ENCODE measurements around the gene KCTD19.

KCTD19 gene

DNA sequence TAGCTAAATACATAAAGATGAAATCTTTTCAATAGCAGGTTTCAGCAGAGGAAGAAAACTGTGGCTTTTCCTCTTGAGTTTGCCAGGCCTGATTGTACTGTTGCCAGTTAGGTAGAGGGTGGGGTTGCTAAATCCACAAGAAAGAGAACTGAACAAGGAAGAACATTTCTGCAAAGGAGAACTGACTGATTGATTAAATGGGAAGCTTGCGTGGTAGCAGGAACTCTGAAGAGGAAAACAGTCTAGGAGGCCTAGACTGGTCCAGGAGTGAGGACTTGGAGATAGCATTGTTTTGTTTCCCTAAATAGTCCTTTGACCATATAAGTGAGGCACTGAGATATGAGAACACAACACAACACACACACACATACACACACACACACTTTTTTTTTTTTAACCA is 18.9 kb upstream of the KCTD19 start:
- no peaks in the 10 kb centered on the region for H3K9me3 ChIP-seq (ENCODE audit: control extremely low read depth in 1 of 5, control insufficient read depth in 4 of 5, insufficient read depth in 2 of 5, low read depth in 1 of 5, low read length in 4 of 5)
- H3K4me1 ChIP-seq (ENCODE audit: control extremely low read depth in 1 of 4, control insufficient read depth in 4 of 4, insufficient read depth in 4 of 4, low read length in 3 of 4) = no peaks in the 10 kb centered on the region
- no peak overlapping the region for H3K27ac ChIP-seq (ENCODE audit: insufficient read depth in 1 of 2, low read depth in 1 of 2, low read length in 2 of 2, poor library complexity in 1 of 2, severe bottlenecking in 2 of 2)
- POLR2A ChIA-PET = no interaction called here
- no peak overlapping the region for H3K4me3 ChIP-seq (ENCODE audit: control insufficient read depth in 1 of 7, extremely low read depth in 1 of 7, insufficient read depth in 4 of 7, low read depth in 2 of 7, low read length in 6 of 7)
- no peaks in the 10 kb centered on the region for H3K27me3 ChIP-seq (replicated peaks in 2 of 5; ENCODE audit: control insufficient read depth in 4 of 5, insufficient read depth in 5 of 5, low read length in 4 of 5)
- CTCF ChIA-PET = interaction anchor here (1.0 to 1.5 kb wide), 3 partner anchors 19 to 54 kb away, joined by 3 to 7 read pairs (median 3); partner anchors contain the start of genes KCTD19 and LRRC36
- 100% methylated on average over 1 of the region's 1 CpG for WGBS (ENCODE audit: insufficient coverage)
- no peaks in the 10 kb centered on the region for H3K36me3 ChIP-seq (ENCODE audit: control insufficient read depth in 4 of 4, insufficient read depth in 4 of 4, low read length in 3 of 4)
- no peak for DNase-seq

DNA sequence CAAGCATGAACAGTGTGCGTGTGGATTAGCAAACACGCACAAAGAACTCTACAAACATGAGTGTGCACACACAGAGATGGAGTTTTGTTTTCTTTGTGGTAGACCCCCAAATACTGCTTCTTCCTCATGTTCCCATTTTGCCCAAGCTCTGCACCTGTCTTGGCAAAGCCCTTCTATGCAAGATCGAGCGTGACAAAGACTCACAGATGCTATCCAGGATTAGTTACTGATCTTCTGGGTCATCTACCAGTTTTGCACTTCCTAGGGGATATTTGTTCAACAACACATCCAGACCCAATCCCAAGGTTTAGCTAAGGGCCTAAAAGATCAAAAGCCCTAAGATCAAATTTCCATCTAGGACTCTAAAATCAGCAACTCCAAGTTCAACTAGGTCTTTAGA is 16.1 kb upstream of the KCTD19 start:
- CTCF ChIA-PET = interaction anchor here (0.9 kb wide), 1 partner anchor 82 kb away, joined by 4 read pairs; no protein-coding TSS in a partner anchor
- H3K27ac ChIP-seq (ENCODE audit: insufficient read depth in 1 of 2, low read depth in 1 of 2, low read length in 2 of 2, poor library complexity in 1 of 2, severe bottlenecking in 2 of 2) = no peak overlapping the region
- DNase-seq = no peak
- no peaks in the 10 kb centered on the region for H3K9me3 ChIP-seq (ENCODE audit: control extremely low read depth in 1 of 5, control insufficient read depth in 4 of 5, insufficient read depth in 2 of 5, low read depth in 1 of 5, low read length in 4 of 5)
- no peaks in the 10 kb centered on the region for H3K36me3 ChIP-seq (ENCODE audit: control insufficient read depth in 4 of 4, insufficient read depth in 4 of 4, low read length in 3 of 4)
- POLR2A ChIA-PET = no interaction called here
- WGBS (ENCODE audit: insufficient coverage) = 96% methylated on average over 4 of the region's 4 CpGs
- no peaks in the 10 kb centered on the region for H3K27me3 ChIP-seq (replicated peaks in 2 of 5; ENCODE audit: control insufficient read depth in 4 of 5, insufficient read depth in 5 of 5, low read length in 4 of 5)
- no peaks in the 10 kb centered on the region for H3K4me1 ChIP-seq (ENCODE audit: control extremely low read depth in 1 of 4, control insufficient read depth in 4 of 4, insufficient read depth in 4 of 4, low read length in 3 of 4)
- no peak overlapping the region for H3K4me3 ChIP-seq (ENCODE audit: control insufficient read depth in 1 of 7, extremely low read depth in 1 of 7, insufficient read depth in 4 of 7, low read depth in 2 of 7, low read length in 6 of 7)

DNA sequence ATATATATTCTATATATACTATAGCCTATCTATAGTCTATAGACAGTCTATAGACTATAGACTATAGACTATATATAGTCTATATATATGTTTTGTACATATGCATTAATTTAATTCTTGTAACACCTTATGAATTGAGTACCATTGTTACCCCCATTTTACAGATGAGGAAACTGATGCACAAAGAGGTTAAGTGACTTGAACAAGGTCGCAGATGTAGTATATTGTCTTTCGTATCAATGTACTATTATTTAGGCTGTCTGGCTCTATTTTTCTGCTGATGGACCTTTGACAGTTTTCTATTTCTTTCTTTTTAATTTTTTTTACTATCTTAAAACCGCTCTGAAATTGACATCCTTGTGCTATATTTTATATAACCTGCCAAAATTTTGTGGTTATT is 14.7 kb upstream of the KCTD19 start:
- H3K36me3 ChIP-seq (ENCODE audit: control insufficient read depth in 4 of 4, insufficient read depth in 4 of 4, low read length in 3 of 4) = no peaks in the 10 kb centered on the region
- no peaks in the 10 kb centered on the region for H3K9me3 ChIP-seq (ENCODE audit: control extremely low read depth in 1 of 5, control insufficient read depth in 4 of 5, insufficient read depth in 2 of 5, low read depth in 1 of 5, low read length in 4 of 5)
- ChIA-PET POLR2A (no interaction called here), CTCF (no interaction called here)
- DNase-seq = peak in 1 of 3 donors; percentile 32
- H3K27ac ChIP-seq (ENCODE audit: insufficient read depth in 1 of 2, low read depth in 1 of 2, low read length in 2 of 2, poor library complexity in 1 of 2, severe bottlenecking in 2 of 2) = no peak overlapping the region
- no CpG with 5 or more reads among the region's 3 CpGs for WGBS (ENCODE audit: insufficient coverage)
- H3K27me3 ChIP-seq (replicated peaks in 2 of 5; ENCODE audit: control insufficient read depth in 4 of 5, insufficient read depth in 5 of 5, low read length in 4 of 5) = no peaks in the 10 kb centered on the region
- H3K4me3 ChIP-seq (ENCODE audit: control insufficient read depth in 1 of 7, extremely low read depth in 1 of 7, insufficient read depth in 4 of 7, low read depth in 2 of 7, low read length in 6 of 7) = no peak overlapping the region
- no peaks in the 10 kb centered on the region for H3K4me1 ChIP-seq (ENCODE audit: control extremely low read depth in 1 of 4, control insufficient read depth in 4 of 4, insufficient read depth in 4 of 4, low read length in 3 of 4)

DNA sequence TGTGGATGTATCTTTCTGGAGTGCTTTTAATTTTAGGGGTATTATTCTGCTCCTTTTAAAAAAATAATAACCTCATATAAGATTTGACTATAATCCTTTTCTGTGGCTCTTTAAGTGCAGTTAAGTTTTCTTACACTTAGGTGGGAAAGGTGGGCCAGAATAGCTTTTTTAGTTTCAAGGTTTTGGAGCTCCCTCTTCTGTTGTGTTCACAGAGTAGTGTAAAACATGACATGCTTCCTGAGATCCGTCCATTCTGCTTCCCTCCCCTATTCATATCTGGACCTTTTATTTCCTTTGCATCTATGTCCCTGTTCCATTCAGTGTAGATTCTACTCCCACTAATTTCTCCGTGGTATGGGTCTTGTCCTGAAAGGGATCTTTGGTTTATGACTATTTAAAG is 12.9 kb upstream of the KCTD19 start:
- no peak overlapping the region for H3K4me3 ChIP-seq (ENCODE audit: control insufficient read depth in 1 of 7, extremely low read depth in 1 of 7, insufficient read depth in 4 of 7, low read depth in 2 of 7, low read length in 6 of 7)
- no peaks in the 10 kb centered on the region for H3K27me3 ChIP-seq (replicated peaks in 2 of 5; ENCODE audit: control insufficient read depth in 4 of 5, insufficient read depth in 5 of 5, low read length in 4 of 5)
- no peak overlapping the region for H3K27ac ChIP-seq (ENCODE audit: insufficient read depth in 1 of 2, low read depth in 1 of 2, low read length in 2 of 2, poor library complexity in 1 of 2, severe bottlenecking in 2 of 2)
- peaks cover 0 to 2% (median 0%) of the 10 kb centered on the region in 5 experiments for H3K9me3 ChIP-seq (ENCODE audit: control extremely low read depth in 1 of 5, control insufficient read depth in 4 of 5, insufficient read depth in 2 of 5, low read depth in 1 of 5, low read length in 4 of 5)
- H3K36me3 ChIP-seq (ENCODE audit: control insufficient read depth in 4 of 4, insufficient read depth in 4 of 4, low read length in 3 of 4) = no peaks in the 10 kb centered on the region
- ChIA-PET POLR2A (no interaction called here), CTCF (interaction anchor here (1.0 to 2.5 kb wide), 10 partner anchors 11 to 79 kb away, joined by 3 to 19 read pairs (median 6); partner anchors contain the start of genes KCTD19 and LRRC36)
- peak in 2 of 3 donors; percentile 29 to 40 for DNase-seq
- WGBS (ENCODE audit: insufficient coverage) = 83% methylated on average over 1 of the region's 2 CpGs
- H3K4me1 ChIP-seq (ENCODE audit: control extremely low read depth in 1 of 4, control insufficient read depth in 4 of 4, insufficient read depth in 4 of 4, low read length in 3 of 4) = no peaks in the 10 kb centered on the region

DNA sequence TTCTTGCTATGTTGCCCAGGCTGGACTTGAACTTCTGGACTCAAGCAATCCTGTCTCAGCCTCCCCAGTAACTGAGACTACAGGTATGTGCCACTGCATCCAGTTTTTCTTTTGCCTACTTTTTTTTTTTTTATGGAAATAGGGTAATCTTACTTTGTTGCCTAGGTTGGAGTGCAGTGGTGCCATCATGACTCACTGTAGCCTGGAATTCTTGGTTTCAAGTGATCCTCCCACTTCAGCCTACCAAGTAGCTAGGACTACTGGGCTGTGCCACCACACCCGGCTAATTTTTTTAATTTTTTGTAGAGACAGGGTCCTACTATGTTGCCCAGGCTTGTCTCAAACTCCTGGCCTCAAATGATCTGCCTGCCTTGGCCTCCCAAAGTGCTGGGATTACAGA is 10.1 kb upstream of the KCTD19 start:
- no peak for DNase-seq
- ChIA-PET CTCF (interaction anchor here (1.4 kb wide), 1 partner anchor 9 kb away, joined by 5 read pairs; no protein-coding TSS in a partner anchor), POLR2A (no interaction called here)
- Histone ChIP-seq H3K4me1 (ENCODE audit: control extremely low read depth in 1 of 4, control insufficient read depth in 4 of 4, insufficient read depth in 4 of 4, low read length in 3 of 4) (no peaks in the 10 kb centered on the region), H3K27me3 (replicated peaks in 2 of 5; ENCODE audit: control insufficient read depth in 4 of 5, insufficient read depth in 5 of 5, low read length in 4 of 5) (no peaks in the 10 kb centered on the region), H3K27ac (ENCODE audit: insufficient read depth in 1 of 2, low read depth in 1 of 2, low read length in 2 of 2, poor library complexity in 1 of 2, severe bottlenecking in 2 of 2) (no peak overlapping the region), H3K4me3 (ENCODE audit: control insufficient read depth in 1 of 7, extremely low read depth in 1 of 7, insufficient read depth in 4 of 7, low read depth in 2 of 7, low read length in 6 of 7) (no peak overlapping the region), H3K36me3 (ENCODE audit: control insufficient read depth in 4 of 4, insufficient read depth in 4 of 4, low read length in 3 of 4) (no peaks in the 10 kb centered on the region), H3K9me3 (ENCODE audit: control extremely low read depth in 1 of 5, control insufficient read depth in 4 of 5, insufficient read depth in 2 of 5, low read depth in 1 of 5, low read length in 4 of 5) (peaks cover 0 to 2% (median 0%) of the 10 kb centered on the region in 5 experiments)
- WGBS (ENCODE audit: insufficient coverage) = 100% methylated on average over 1 of the region's 1 CpG

DNA sequence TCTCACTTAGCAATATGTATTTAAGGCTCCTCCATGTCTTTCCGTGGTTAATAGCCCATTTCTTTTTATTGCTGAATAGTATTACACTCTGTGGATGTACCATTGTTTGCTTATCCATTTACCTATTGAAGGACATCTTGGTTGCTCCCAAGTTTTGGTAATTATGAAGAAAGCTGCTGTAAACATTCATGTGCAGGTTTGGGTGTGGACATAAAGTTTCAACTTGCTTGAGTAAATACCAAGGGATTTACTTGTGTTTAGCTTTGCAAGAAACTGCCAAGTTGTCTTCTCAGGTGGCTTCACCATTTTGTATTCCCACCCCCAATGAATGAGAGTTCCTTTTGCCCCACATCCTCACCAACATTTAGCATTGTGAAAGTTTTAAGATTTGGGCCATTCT is 9.6 kb upstream of the KCTD19 start:
- Histone ChIP-seq H3K27me3 (replicated peaks in 2 of 5; ENCODE audit: control insufficient read depth in 4 of 5, insufficient read depth in 5 of 5, low read length in 4 of 5) (no peaks in the 10 kb centered on the region), H3K36me3 (ENCODE audit: control insufficient read depth in 4 of 4, insufficient read depth in 4 of 4, low read length in 3 of 4) (no peaks in the 10 kb centered on the region), H3K4me1 (ENCODE audit: control extremely low read depth in 1 of 4, control insufficient read depth in 4 of 4, insufficient read depth in 4 of 4, low read length in 3 of 4) (no peaks in the 10 kb centered on the region), H3K27ac (ENCODE audit: insufficient read depth in 1 of 2, low read depth in 1 of 2, low read length in 2 of 2, poor library complexity in 1 of 2, severe bottlenecking in 2 of 2) (no peak overlapping the region), H3K4me3 (ENCODE audit: control insufficient read depth in 1 of 7, extremely low read depth in 1 of 7, insufficient read depth in 4 of 7, low read depth in 2 of 7, low read length in 6 of 7) (no peak overlapping the region), H3K9me3 (ENCODE audit: control extremely low read depth in 1 of 5, control insufficient read depth in 4 of 5, insufficient read depth in 2 of 5, low read depth in 1 of 5, low read length in 4 of 5) (peaks cover 0 to 2% (median 0%) of the 10 kb centered on the region in 5 experiments)
- DNase-seq = no peak
- no CpG with 5 or more reads among the region's 1 CpG for WGBS (ENCODE audit: insufficient coverage)
- CTCF ChIA-PET = interaction anchor here (0.9 to 1.4 kb wide), 2 partner anchors 9 to 11 kb away, joined by 3 to 5 read pairs; no protein-coding TSS in a partner anchor
- POLR2A ChIA-PET = interaction anchor here (0.6 kb wide), 1 partner anchor 350 kb away, joined by 3 read pairs; no protein-coding TSS in a partner anchor

DNA sequence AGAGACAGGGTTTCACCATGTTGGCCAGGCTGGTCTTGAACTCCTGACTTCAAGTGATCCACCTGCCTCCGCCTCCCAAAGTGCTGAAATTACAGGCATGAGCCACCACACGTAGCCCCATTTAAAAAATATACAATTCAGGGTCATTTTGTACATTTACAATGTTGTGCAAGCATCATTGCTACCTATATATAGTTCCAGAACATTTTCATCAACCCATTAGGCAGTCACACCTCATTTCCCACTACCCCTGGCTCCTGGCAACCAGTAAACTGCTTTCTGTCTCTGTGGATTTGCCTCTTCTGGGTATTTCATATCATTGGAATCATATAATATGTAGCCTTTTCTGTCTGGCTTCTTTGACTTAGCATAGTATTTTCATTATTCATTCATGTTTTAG is 6.8 kb upstream of the KCTD19 start:
- no peaks in the 10 kb centered on the region for H3K27me3 ChIP-seq (replicated peaks in 2 of 5; ENCODE audit: control insufficient read depth in 4 of 5, insufficient read depth in 5 of 5, low read length in 4 of 5)
- H3K9me3 ChIP-seq (ENCODE audit: control extremely low read depth in 1 of 5, control insufficient read depth in 4 of 5, insufficient read depth in 2 of 5, low read depth in 1 of 5, low read length in 4 of 5) = peaks cover 0 to 2% (median 0%) of the 10 kb centered on the region in 5 experiments
- H3K4me3 ChIP-seq (ENCODE audit: control insufficient read depth in 1 of 7, extremely low read depth in 1 of 7, insufficient read depth in 4 of 7, low read depth in 2 of 7, low read length in 6 of 7) = no peak overlapping the region
- WGBS (ENCODE audit: insufficient coverage) = 100% methylated on average over 2 of the region's 2 CpGs
- POLR2A ChIA-PET = no interaction called here
- no peaks in the 10 kb centered on the region for H3K36me3 ChIP-seq (ENCODE audit: control insufficient read depth in 4 of 4, insufficient read depth in 4 of 4, low read length in 3 of 4)
- H3K27ac ChIP-seq (ENCODE audit: insufficient read depth in 1 of 2, low read depth in 1 of 2, low read length in 2 of 2, poor library complexity in 1 of 2, severe bottlenecking in 2 of 2) = no peak overlapping the region
- CTCF ChIA-PET = no interaction called here
- DNase-seq = no peak
- H3K4me1 ChIP-seq (ENCODE audit: control extremely low read depth in 1 of 4, control insufficient read depth in 4 of 4, insufficient read depth in 4 of 4, low read length in 3 of 4) = no peaks in the 10 kb centered on the region
